Prostate gland (tissue), 2 donors: ENCODE data around the gene CALM3. TPM values are rescaled to one million over a fixed set of nuclear protein-coding genes. Genes with fewer than 3 reads are reported as not detected.

Experiments
- DNase-seq: peaks from one replicate; pipeline ENCODE4 v3.0.0-alpha.2; 2019; ENCODE audit warnings: low spot score
- H3K27ac ChIP-seq, 2 donors: fragments of 200-600 bp; sonication (generic); 2 replicates each; pipeline ENCODE4 v1.5.1; 2017 to 2019
- H3K27me3 ChIP-seq: fragments of 200-600 bp; sonication (generic); replicated peaks from 2 replicates; pipeline ENCODE4 v1.5.1; 2019; ENCODE audit not compliant: insufficient read depth
- H3K36me3 ChIP-seq, 2 donors: fragments of 200-600 bp; sonication (generic); 1 replicate in 1 of 2; 2 replicates in 1 of 2; pipeline versions ENCODE4 v1.5.1 to v1.8.1; 2017 to 2019
- H3K4me1 ChIP-seq: fragments of 200-600 bp; sonication (generic); replicated peaks from 2 replicates; pipeline ENCODE4 v1.5.1; 2019
- H3K4me3 ChIP-seq, 2 donors: fragments of 200-600 bp; sonication (generic); 2 replicates each; pipeline ENCODE4 v1.5.1; 2017 to 2019
- H3K9me3 ChIP-seq: fragments of 200-600 bp; sonication (generic); 2 replicates; pipeline ENCODE4 v1.5.1; 2017
- CTCF ChIP-seq, 4 experiments: fragments of 200-600 bp in 2 of 4; fragments of 450-650 bp in 2 of 4; sonication (generic) in 2 of 4; IDR thresholded peaks; 1 replicate in 3 of 4; 2 replicates in 1 of 4; pipeline ENCODE4 v1.5.1; 2016 to 2019; ENCODE audit warnings: antibody characterized with exemption in 4 of 4, mild to moderate bottlenecking in 2 of 4, moderate library complexity in 2 of 4
- POLR2A ChIP-seq: fragments of 450-650 bp; IDR thresholded peaks from one replicate; pipeline ENCODE4 v1.6.1; 2016; ENCODE audit warnings: antibody characterized with exemption, mild to moderate bottlenecking
- POLR2AphosphoS5 ChIP-seq: sonication (generic); formaldehyde crosslinking; IDR thresholded peaks from one replicate; pipeline ENCODE4 v1.6.1; 2017; ENCODE audit warnings: antibody characterized with exemption
- WGBS: methylation state at CpG from one replicate; pipeline ENCODE4 v1.1.5; 2018; 5-methylcytosine and 5-hydroxymethylcytosine counted together
- intact Hi-C: fragments of 100-400 bp; cut with DNase I; formaldehyde crosslinking; loops from one replicate; pipeline ENCODE4 v1.14.2; 2022
- total RNA-seq, 2 donors: library from RNA; depleted of rRNA; stranded (reverse); fragments of >200 nt; gene quantifications; one replicate each; pipeline ENCODE4 v1.1.0, GENCODE V29; 2016

CALM3 gene
- total RNA-seq, 2 donors from 2014 or later, result 166 to 171 TPM

GRCh38 chr19:46574533-46574932, 26.6 kb upstream of the CALM3 start:
- Histone ChIP-seq H3K27me3 (no peaks in the 10 kb centered on the region), H3K4me3 (no peak overlapping the region), H3K27ac (no peak overlapping the region), H3K36me3 (no peaks in the 10 kb centered on the region), H3K9me3 (no peaks in the 10 kb centered on the region), H3K4me1 (no peaks in the 10 kb centered on the region)
- DNase-seq, result no peak
- TF ChIP-seq POLR2A (no peak), POLR2AphosphoS5 (no peak), CTCF (IDR thresholded peaks at IDR 0.05) (no peak)
- WGBS, result 48% methylated on average over 11 of the region's 11 CpGs
- intact Hi-C loops, result no loop called here

- intact Hi-C loops, result no loop called here
- no peaks in the 10 kb centered on the region for H3K9me3 ChIP-seq
- WGBS, result 98% methylated on average over 4 of the region's 4 CpGs
- H3K27ac ChIP-seq, result no peak overlapping the region
- no peak for TF ChIP-seq CTCF (IDR thresholded peaks at IDR 0.05)
- no peak for TF ChIP-seq POLR2AphosphoS5
- TF ChIP-seq POLR2A, result no peak
- no peaks in the 10 kb centered on the region for H3K4me1 ChIP-seq
- H3K36me3 ChIP-seq, result no peaks in the 10 kb centered on the region
- no peak for DNase-seq
- no peaks in the 10 kb centered on the region for H3K27me3 ChIP-seq
- H3K4me3 ChIP-seq, result no peak overlapping the region
Measured at GRCh38 chr19:46578450-46578849, 22.7 kb upstream of the CALM3 start.

- WGBS, result 47% methylated on average over 8 of the region's 8 CpGs
- no peak for TF ChIP-seq POLR2A
- no peak for TF ChIP-seq POLR2AphosphoS5
- no peak for TF ChIP-seq CTCF (IDR thresholded peaks at IDR 0.05)
- intact Hi-C loops, result no loop called here
- Histone ChIP-seq H3K27ac (no peak overlapping the region), H3K4me3 (no peak overlapping the region), H3K27me3 (no peaks in the 10 kb centered on the region), H3K4me1 (no peaks in the 10 kb centered on the region), H3K36me3 (no peaks in the 10 kb centered on the region), H3K9me3 (no peaks in the 10 kb centered on the region)
- DNase-seq, result no peak
Measured at GRCh38 chr19:46579361-46579879, 21.7 kb upstream of the CALM3 start.

- H3K36me3 ChIP-seq, result no peaks in the 10 kb centered on the region
- H3K9me3 ChIP-seq, result no peaks in the 10 kb centered on the region
- TF ChIP-seq POLR2A (no peak), CTCF (IDR thresholded peaks at IDR 0.05) (no peak), POLR2AphosphoS5 (no peak)
- intact Hi-C loops, result no loop called here
- H3K4me1 ChIP-seq, result no peaks in the 10 kb centered on the region
- H3K27me3 ChIP-seq, result no peaks in the 10 kb centered on the region
- no peak overlapping the region for H3K4me3 ChIP-seq
- WGBS, result 89% methylated on average over 2 of the region's 2 CpGs
- DNase-seq, result no peak
- no peak overlapping the region for H3K27ac ChIP-seq
Measured at GRCh38 chr19:46580247-46580646, 20.9 kb upstream of the CALM3 start.

GRCh38 chr19:46585539-46585938, 15.6 kb upstream of the CALM3 start:
- Histone ChIP-seq H3K4me1 (no peaks in the 10 kb centered on the region), H3K9me3 (no peaks in the 10 kb centered on the region), H3K27me3 (no peaks in the 10 kb centered on the region), H3K27ac (no peak overlapping the region), H3K36me3 (no peaks in the 10 kb centered on the region), H3K4me3 (no peak overlapping the region)
- no peak for DNase-seq
- WGBS, result 90% methylated on average over 1 of the region's 1 CpG
- intact Hi-C loops, result no loop called here
- TF ChIP-seq POLR2AphosphoS5 (no peak), CTCF (IDR thresholded peaks at IDR 0.05) (no peak), POLR2A (no peak)
